Caco-2 (cell line): ENCODE data around the gene C1QTNF8. TPM values are rescaled to one million over a fixed set of nuclear protein-coding genes. Genes with fewer than 3 reads are reported as not detected.

Experiments
- BruUV-seq: library from RNA; stranded (reverse); fragments of 400-500 nt; replicated peaks from 2 replicates; lab custom pipeline; 2021; lab: Mats Ljungman, UMichigan
- CTCF ChIA-PET: fragments of 300-600 bp; sonication (Branson Sonifier 250); formaldehyde crosslinking; loops from one replicate; lab custom pipeline; 2022; ENCODE audit warnings: antibody characterized with exemption; lab: Charles Lee
- POLR2A ChIA-PET: fragments of 300-600 bp; sonication (Branson Sonifier 250); formaldehyde crosslinking; loops from one replicate; lab custom pipeline; 2022; ENCODE audit warnings: antibody characterized with exemption; lab: Charles Lee
- DNase-seq, 2 experiments: peaks; one replicate each; pipeline versions ENCODE4 v3.0.0 to v3.0.0-alpha.2; 2020 to 2022
- H3K27me3 ChIP-seq: replicated peaks from 2 replicates; pipeline ENCODE4 v1.6.0; 2011; ENCODE audit warnings: low read length; ENCODE audit not compliant: control insufficient read depth, insufficient read depth
- H3K36me3 ChIP-seq: 2 replicates; pipeline ENCODE4 v1.5.1; 2011; ENCODE audit warnings: low read length; ENCODE audit not compliant: control insufficient read depth, insufficient read depth
- H3K4me1 ChIP-seq: fragments of 250-450 bp; sonication (Bioruptor Pico); 2 replicates; pipeline ENCODE4 v1.5.1; 2020; ENCODE audit warnings: mild to moderate bottlenecking
- H3K4me3 ChIP-seq: 2 replicates; pipeline ENCODE4 v1.5.1; 2011; ENCODE audit warnings: low read depth, mild to moderate bottlenecking, control low read depth, low read length
- H3K9me3 ChIP-seq: fragments of 250-450 bp; sonication (Bioruptor Pico); 2 replicates; pipeline ENCODE4 v1.5.1; 2020; ENCODE audit warnings: mild to moderate bottlenecking, moderate library complexity
- H3K27ac Mint-ChIP-seq: one replicate; pipeline ENCODE4 v1.8.0; 2022; ENCODE audit warnings: mixed read lengths; ENCODE audit not compliant: unreplicated experiment
- H3K27me3 Mint-ChIP-seq: one replicate; pipeline ENCODE4 v1.8.0; 2022; ENCODE audit warnings: mixed read lengths; ENCODE audit not compliant: insufficient read depth, unreplicated experiment
- H3K36me3 Mint-ChIP-seq: one replicate; pipeline ENCODE4 v1.8.0; 2022; ENCODE audit warnings: mild to moderate bottlenecking, mixed read lengths; ENCODE audit not compliant: insufficient read depth, unreplicated experiment
- H3K4me1 Mint-ChIP-seq: one replicate; pipeline ENCODE4 v1.8.0; 2022; ENCODE audit warnings: low read depth, mixed read lengths; ENCODE audit not compliant: unreplicated experiment
- H3K4me3 Mint-ChIP-seq: one replicate; pipeline ENCODE4 v1.8.0; 2022; ENCODE audit warnings: mild to moderate bottlenecking, moderate library complexity, mixed read lengths; ENCODE audit not compliant: unreplicated experiment
- H3K9me3 Mint-ChIP-seq: one replicate; pipeline ENCODE4 v1.8.0; 2022; ENCODE audit warnings: mixed read lengths; ENCODE audit not compliant: unreplicated experiment
- intact Hi-C: fragments of 100-400 bp; cut with micrococcal nuclease; formaldehyde crosslinking; loops from one replicate; pipeline ENCODE4 v1.10.0; 2022; ENCODE audit not compliant: unreplicated experiment
- total RNA-seq: library from RNA; stranded (reverse); gene quantifications from 2 replicates; pipeline ENCODE4 v1.2.3, GENCODE V29; 2022
- TF ChIP-seq, protein P1 (sequence below), 2 experiments: fragments of 200-600 bp in 1 of 2; IDR thresholded peaks; 1 replicate in 1 of 2; 2 replicates in 1 of 2; pipeline versions ENCODE4 v1.5.1 to v1.8.0; 2011 to 2022; ENCODE audit warnings: antibody characterized with exemption in 1 of 2, control low read depth in 1 of 2, inconsistent platforms in 1 of 2, low read depth in 1 of 2, low read length in 1 of 2, mild to moderate bottlenecking in 1 of 2, moderate library complexity in 1 of 2; ENCODE audit not compliant: insufficient read depth in 1 of 2, severe bottlenecking in 1 of 2, unreplicated experiment in 1 of 2

The C1QTNF8 gene
- total RNA-seq, 1 experiment from 2014 or later, result not detected

DNA sequence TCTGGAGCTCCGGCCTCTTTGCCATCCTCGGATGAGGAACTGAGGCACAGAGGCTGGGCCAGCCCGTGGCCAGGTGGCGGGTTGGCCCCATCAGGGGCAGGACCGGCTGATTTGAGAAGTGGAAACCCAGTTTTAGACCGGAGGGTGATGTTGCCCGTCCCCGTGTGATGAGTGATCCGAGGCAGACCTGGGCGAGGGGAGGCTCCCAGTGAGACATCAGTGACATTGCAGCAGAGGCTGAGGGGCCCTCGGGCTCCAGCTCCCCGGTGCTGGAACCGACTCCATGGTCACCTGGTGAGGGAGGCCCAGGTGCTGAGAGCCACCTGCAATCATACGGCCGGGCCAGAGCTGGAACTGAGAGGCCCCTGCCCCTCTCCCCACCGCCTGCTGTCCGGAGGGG, 30.0 kb upstream of the C1QTNF8 start:
- Mint-ChIP-seq H3K4me1 (no peaks in the 10 kb centered on the region), H3K27ac (no peak overlapping the region), H3K36me3 (no peaks in the 10 kb centered on the region), H3K27me3 (no peaks in the 10 kb centered on the region), H3K4me3 (no peak overlapping the region), H3K9me3 (no peaks in the 10 kb centered on the region)
- TF ChIP-seq, protein P1, sequence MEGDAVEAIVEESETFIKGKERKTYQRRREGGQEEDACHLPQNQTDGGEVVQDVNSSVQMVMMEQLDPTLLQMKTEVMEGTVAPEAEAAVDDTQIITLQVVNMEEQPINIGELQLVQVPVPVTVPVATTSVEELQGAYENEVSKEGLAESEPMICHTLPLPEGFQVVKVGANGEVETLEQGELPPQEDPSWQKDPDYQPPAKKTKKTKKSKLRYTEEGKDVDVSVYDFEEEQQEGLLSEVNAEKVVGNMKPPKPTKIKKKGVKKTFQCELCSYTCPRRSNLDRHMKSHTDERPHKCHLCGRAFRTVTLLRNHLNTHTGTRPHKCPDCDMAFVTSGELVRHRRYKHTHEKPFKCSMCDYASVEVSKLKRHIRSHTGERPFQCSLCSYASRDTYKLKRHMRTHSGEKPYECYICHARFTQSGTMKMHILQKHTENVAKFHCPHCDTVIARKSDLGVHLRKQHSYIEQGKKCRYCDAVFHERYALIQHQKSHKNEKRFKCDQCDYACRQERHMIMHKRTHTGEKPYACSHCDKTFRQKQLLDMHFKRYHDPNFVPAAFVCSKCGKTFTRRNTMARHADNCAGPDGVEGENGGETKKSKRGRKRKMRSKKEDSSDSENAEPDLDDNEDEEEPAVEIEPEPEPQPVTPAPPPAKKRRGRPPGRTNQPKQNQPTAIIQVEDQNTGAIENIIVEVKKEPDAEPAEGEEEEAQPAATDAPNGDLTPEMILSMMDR (IDR thresholded peaks at IDR 0.05; ENCODE audit: insufficient read depth in 1 of 2, low read depth in 1 of 2, low read length in 1 of 2, severe bottlenecking in 1 of 2, unreplicated experiment in 1 of 2), result no peak
- Histone ChIP-seq H3K36me3 (no peaks in the 10 kb centered on the region), H3K4me1 (no peaks in the 10 kb centered on the region), H3K4me3 (no peak overlapping the region), H3K27me3 (no peaks in the 10 kb centered on the region), H3K9me3 (no peaks in the 10 kb centered on the region)
- ChIA-PET CTCF (no interaction called here), POLR2A (no interaction called here)
- intact Hi-C loops, result no loop called here
- BruUV-seq, result no TSS peak
- no peak for DNase-seq

DNA sequence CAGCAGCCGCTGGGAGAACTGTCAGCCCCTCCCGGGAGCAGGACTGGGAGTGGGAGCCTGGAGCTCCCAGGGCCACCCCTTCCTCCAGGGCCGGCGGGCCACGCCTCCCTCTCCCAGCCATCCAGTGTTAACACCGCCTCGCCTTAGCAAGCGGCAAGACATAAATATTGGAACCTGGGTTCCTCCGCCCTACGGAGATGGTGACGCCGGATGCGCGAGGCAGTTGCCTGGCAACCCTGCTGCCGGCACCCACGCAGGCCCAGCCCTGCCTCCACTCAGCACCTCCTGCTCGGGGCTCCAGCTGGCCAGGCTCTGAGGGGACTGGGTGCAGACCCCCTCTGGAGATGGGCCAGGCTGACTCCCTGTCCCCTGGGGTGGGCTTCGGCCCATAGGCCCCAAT, 29.4 kb upstream of the C1QTNF8 start:
- Histone ChIP-seq H3K4me3 (no peak overlapping the region), H3K4me1 (no peaks in the 10 kb centered on the region), H3K36me3 (no peaks in the 10 kb centered on the region), H3K9me3 (no peaks in the 10 kb centered on the region), H3K27me3 (no peaks in the 10 kb centered on the region)
- intact Hi-C loops, result no loop called here
- TF ChIP-seq, protein P1 (IDR thresholded peaks at IDR 0.05; ENCODE audit: insufficient read depth in 1 of 2, low read depth in 1 of 2, low read length in 1 of 2, severe bottlenecking in 1 of 2, unreplicated experiment in 1 of 2), result no peak
- no peaks in the 10 kb centered on the region for H3K36me3 Mint-ChIP-seq
- ChIA-PET POLR2A (no interaction called here), CTCF (no interaction called here)
- H3K27ac Mint-ChIP-seq, result no peak overlapping the region
- H3K27me3 Mint-ChIP-seq, result no peaks in the 10 kb centered on the region
- BruUV-seq, result no TSS peak
- H3K9me3 Mint-ChIP-seq, result no peaks in the 10 kb centered on the region
- H3K4me1 Mint-ChIP-seq, result no peaks in the 10 kb centered on the region
- no peak for DNase-seq
- H3K4me3 Mint-ChIP-seq, result no peak overlapping the region

DNA sequence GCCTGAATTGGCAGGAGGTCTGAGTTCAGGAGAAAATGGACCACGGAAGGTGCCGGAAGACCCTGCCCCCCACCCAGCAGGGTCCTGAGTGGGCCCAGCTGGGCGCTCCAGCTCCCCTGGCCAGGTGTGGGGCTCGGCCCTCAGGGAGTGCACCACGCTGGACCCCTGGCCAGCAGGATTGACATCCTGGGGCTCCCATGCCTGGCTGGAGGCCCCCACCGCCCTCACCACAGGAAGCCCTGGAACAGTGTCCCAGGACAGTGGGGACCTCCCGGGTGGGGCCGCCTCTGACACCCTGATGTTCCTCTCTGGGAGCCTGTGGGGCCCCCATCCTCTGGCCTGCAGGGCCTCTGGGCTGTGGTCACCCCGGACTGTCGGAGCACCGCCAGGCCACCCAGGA, 28.8 kb upstream of the C1QTNF8 start:
- H3K9me3 Mint-ChIP-seq, result no peaks in the 10 kb centered on the region
- Histone ChIP-seq H3K27me3 (no peaks in the 10 kb centered on the region), H3K4me1 (no peaks in the 10 kb centered on the region), H3K36me3 (no peaks in the 10 kb centered on the region), H3K9me3 (no peaks in the 10 kb centered on the region), H3K4me3 (no peak overlapping the region)
- ChIA-PET CTCF (no interaction called here), POLR2A (no interaction called here)
- intact Hi-C loops, result no loop called here
- no peaks in the 10 kb centered on the region for H3K4me1 Mint-ChIP-seq
- H3K27me3 Mint-ChIP-seq, result no peaks in the 10 kb centered on the region
- TF ChIP-seq, protein P1 (IDR thresholded peaks at IDR 0.05; ENCODE audit: insufficient read depth in 1 of 2, low read depth in 1 of 2, low read length in 1 of 2, severe bottlenecking in 1 of 2, unreplicated experiment in 1 of 2), result no peak
- H3K36me3 Mint-ChIP-seq, result no peaks in the 10 kb centered on the region
- H3K4me3 Mint-ChIP-seq, result no peak overlapping the region
- H3K27ac Mint-ChIP-seq, result no peak overlapping the region
- DNase-seq, result no peak
- BruUV-seq, result no TSS peak
